GM18499 (cell line): ENCODE results near the gene ZMYND8.
"Not testable (repeated sequence)": the region's sequence is repeated elsewhere in the genome, so short reads cannot be mapped to it uniquely, and the experiment has no call there.

Source experiments
- ATAC-seq: cut with Tn5 transposase; IDR thresholded peaks from one replicate; pipeline ENCODE4 v1.9.1; 2021; ENCODE audit warnings: moderate number of reproducible peaks; ENCODE audit not compliant: insufficient read depth, unreplicated experiment

The ZMYND8 gene

DNA sequence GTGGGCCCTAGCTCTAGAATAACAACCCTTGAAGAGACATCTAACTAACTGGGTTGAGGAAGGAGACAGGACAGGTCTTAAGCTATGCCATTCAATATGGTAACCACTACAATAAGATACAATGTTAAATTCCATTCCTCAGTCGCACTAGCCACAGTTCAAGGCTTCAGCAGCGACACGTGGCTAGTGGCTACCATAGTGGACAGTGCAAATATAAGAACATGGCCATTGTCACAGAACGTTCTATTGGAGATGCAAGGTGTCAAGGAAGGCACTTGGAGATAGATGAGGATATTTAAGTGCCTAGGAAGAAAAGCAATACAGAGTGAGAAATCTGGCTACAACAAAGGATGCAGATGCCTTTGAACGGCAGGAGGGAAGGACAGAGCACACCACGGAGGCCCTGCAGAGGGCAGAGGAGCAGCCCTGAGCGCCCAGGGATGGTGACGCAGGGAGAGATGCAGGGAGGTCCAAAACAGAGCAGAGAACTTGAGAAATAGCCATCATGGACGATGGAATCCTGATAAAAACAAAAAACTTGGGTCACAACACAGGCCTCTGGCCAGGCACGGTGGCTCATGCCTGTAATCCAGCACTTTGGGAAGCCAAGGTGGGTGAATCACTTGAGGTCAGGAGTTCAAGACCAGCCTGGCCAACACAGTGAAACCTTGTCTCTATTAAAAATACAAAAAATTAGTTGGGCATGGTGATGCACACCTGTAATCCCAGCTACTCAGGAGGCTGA, 140.7 kb downstream of the ZMYND8 start:
- ATAC-seq = no peak

DNA sequence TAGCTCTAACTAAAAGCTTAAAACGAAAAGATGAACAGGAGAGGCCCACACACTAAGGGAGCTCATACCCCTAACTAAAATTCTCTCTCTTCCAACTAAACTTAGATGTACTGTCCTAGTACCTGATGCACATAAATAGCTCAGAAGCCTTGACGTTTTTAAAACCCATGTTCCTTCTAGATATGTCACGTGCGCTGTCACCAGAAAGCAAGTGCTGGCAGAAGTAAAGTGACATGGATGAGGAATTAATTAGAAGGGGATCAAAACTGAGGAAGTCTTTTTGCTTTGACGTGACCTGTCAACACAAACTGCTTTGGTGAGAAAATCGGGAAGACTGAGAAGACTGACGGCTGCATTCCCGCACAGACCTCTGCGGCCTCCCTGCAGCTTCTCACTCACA, 142.5 kb downstream of the ZMYND8 start:
- no peak for ATAC-seq

DNA sequence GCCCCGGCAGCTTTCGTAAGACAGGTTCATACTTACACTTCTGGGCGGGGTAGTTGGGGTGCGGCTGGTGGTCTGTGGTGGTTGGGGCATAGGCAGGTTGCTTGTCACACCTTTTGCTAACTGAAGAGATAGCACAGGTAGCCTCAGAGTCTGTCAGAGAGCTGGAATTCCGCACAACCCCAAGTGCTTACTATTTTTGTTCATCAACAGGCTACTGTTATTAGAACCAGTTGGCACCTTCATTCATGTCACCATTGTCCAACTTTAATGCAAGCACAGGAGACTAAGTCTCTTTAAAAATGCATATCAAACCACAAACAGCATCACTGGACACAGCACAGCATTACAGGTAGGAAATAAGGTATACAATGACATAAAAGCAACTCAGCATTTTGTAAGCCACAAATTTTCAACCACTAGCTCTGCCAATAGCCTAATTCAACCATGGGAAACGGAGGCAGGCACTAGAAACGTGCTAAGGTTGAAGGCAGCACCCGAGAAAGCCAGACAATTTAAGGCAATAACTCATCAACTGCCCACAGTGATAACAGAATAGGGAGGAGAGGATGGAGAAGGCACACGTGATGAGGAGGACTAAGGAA, 143.8 kb downstream of the ZMYND8 start:
- ATAC-seq = no peak

DNA sequence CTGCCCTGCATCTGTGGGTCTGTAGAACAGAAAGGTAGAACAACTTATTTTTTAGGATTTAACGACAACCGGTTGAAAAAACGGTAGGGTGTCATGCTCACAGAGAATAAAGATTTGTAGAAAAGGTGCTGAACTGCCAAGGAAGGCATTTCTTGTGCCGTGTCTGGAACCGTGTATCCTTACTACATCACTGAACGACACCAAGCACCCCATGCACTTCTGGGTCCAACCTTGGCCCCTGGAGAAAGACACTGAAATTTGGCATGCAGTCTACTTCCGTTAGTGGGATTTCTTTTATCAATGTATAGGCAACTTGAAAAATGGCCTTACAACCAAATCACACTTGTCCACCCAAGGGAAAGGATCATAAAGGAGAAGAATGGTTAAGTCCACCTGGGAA, 145.5 kb downstream of the ZMYND8 start:
- no peak for ATAC-seq

DNA sequence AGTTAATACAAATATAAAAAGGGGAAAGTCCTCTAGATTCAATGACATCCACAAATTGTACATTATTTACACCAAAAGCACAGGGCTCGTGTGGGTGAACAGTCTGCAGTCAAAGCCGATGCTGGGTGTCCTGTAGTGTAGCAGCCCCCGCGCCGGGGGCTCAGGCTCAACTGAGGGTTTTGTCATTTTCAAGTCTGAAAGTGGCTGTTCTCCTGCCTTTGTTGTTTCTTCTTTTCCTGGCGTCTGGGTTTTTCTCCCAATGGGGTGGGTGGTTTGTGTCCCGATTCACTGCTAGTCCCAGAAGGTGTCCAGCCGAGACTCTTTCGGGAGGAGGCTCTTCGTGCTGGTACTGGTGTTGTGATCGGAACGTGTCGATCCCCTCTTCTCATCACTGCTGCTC, 146.0 kb downstream of the ZMYND8 start:
- no peak for ATAC-seq

DNA sequence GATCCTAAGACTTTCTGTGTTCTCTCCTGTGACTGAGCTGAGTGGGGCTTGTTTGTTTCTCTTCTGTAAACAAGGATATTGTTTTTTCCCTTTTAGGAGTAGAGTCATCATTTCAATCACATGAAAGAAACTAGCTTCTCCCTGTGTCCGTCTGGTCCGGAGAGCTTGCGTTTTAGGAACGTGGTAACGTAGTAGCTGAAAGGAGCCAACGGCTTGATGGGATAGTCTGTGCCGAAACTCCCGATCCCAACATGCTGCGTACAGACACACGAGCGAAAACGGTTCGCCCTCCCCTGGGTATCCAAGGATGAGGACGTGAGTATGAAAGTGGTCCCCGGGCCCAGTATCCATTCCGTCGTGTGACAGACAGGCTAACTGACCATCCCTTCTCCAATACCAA, 146.5 kb downstream of the ZMYND8 start:
- no peak for ATAC-seq

DNA sequence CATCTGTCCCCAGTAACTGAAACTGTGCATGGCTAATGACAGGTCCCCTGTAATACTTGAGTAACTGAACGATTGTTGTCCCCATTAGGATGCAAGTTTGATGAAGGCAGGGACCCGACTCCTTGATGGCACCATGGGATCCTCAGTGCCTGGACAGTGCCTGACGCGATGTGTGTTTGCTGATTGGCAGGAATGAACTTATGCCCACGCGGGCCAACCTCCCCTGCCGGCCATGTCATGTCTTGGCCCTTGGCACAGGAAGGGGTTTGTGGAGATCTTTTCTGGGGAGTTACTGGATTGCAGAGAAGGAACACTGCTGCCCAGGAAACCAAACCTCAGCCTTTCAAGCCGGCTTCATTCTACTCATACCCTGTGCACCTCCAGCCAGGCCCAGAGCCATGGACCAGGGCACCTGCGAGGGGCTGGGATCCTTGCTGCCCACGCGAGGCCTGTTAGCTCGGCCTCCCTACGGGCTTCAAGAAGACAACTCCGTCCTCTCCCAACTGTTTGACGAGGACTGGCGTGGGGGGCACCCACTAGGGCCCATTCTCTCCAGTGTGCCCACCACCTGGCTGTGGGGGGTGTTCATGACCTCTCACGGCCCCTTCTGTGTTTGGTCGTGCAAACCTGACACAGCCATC, 147.8 kb downstream of the ZMYND8 start:
- no peak for ATAC-seq

DNA sequence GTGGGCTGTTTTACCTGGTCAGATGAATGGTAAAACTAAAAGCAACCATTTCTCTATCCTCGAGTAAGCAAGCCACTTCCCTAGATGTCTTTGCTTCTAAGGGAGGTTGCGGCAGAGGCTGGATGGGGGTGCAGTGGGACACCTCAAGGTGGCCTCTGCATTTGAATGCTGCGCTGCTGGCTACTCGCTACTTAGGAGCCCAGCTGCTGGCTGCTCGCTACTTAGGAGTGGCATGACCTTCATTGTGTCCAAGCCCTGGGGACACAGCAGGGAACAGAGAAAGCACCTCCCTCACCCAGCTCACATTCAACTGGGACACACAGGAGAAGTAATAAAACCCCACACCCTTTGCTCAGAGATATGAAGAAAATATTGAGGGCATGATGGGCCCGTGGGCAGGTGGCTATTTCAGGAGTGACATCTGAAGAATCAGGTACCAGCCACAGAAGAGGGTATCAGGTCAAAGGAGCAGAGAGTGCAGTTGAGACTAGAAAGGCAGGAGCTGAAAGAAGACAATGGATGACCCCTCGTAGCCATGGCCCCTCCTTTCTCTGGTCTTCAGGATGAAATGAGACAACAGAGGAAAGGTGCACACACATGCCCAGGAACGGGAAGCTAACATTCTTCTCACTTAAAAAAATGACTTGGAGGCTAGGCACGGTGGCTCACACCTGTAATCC, 149.4 kb downstream of the ZMYND8 start:
- ATAC-seq = no peak

DNA sequence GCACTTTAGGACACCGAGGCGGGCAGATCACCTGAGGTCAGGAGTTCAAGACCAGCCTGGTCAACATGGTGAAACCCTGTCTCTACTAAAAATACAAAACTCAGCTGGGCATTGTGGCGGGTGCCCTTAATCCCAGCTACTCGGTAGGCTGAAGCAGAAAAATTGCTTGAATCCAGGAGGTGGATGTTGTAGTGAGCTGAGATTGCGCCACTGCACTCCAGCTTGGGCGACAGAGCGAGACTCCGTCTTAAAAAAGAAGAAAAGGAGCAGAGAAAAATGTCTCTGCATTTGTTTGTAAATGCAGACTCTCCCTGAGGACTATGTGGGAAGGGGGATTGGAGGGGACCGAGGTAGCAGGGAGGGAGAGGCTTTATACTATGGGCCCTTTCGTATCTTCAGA, 149.9 kb downstream of the ZMYND8 start:
- ATAC-seq = not testable (repeated sequence)

DNA sequence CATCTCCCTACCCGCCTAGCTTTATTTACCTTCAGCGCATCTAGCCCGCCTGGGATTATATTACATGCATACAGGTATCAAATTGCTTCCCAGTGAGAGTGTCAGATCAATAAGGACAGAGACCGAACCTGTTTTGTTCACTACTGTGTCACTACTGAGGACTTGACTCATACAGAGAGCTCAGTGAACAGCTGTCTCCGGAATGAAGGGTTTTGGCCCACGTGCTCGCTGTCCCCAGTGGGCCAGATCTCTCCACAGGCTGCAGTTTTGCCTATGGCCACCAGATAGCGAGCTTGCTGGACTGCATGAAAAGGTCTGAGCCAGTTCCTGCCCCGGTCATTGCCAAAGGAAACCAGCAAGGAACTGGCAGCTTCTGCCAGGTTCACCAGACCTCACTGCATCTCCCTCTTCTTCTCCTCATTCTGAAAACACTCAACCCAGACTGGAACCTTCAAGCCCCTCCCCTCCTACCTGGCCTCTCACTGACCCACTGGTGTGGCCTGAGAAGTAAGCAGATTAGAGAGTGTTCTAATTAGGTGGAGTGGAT, 150.8 kb downstream of the ZMYND8 start:
- ATAC-seq = no peak

DNA sequence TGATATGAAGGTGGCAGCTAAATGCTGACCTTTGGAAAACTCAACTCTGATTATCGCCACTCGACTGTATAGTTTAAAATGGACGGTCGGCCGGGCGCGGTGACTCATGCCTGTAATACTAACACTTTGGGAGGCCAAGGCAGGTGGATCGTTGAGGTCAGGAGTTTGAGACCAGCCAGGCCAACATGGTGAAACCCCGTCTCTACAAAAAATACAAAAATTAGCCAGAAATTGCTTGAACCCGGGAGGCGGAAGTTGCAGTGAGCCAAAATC, 151.7 kb downstream of the ZMYND8 start:
- not testable (repeated sequence) for ATAC-seq

DNA sequence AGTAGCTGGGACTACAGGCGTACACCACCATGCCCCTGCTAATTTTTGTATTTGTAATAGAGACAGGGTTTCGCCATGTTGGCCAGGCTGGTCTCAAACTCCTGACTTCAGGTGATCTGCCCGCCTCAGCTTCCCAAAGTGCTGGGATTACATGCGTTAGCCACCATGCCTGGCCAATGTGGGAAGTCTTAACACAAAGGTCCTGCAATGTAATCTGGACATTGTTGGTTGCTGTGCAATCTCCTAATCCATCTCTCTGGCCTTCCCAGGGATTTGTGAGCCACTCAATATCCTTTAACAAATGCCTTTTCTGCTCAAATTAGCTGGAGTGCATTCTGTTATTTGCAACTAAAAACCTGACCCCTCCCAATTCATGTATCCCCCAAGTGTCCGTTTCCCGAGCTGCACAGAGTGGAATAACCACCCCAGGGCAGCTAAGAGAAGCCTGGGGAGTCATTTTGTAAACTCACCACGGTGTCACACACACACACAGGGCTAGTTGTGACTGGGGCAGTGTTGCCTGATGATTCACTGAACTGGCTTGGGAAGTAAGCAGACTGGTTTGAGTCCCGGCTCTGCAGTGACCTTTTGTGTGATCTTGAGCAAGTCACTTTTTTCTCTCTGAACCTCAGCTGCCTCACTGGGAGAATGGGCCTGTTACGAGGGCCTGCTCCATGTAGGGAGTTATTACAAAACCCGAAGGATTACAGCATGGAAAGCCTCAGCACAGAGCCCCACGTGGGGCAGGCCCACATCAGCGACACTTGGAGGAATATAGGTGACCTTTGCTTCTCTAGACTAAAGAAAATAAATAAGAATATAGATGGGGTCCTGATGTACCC, 152.3 kb downstream of the ZMYND8 start:
- ATAC-seq = no peak

DNA sequence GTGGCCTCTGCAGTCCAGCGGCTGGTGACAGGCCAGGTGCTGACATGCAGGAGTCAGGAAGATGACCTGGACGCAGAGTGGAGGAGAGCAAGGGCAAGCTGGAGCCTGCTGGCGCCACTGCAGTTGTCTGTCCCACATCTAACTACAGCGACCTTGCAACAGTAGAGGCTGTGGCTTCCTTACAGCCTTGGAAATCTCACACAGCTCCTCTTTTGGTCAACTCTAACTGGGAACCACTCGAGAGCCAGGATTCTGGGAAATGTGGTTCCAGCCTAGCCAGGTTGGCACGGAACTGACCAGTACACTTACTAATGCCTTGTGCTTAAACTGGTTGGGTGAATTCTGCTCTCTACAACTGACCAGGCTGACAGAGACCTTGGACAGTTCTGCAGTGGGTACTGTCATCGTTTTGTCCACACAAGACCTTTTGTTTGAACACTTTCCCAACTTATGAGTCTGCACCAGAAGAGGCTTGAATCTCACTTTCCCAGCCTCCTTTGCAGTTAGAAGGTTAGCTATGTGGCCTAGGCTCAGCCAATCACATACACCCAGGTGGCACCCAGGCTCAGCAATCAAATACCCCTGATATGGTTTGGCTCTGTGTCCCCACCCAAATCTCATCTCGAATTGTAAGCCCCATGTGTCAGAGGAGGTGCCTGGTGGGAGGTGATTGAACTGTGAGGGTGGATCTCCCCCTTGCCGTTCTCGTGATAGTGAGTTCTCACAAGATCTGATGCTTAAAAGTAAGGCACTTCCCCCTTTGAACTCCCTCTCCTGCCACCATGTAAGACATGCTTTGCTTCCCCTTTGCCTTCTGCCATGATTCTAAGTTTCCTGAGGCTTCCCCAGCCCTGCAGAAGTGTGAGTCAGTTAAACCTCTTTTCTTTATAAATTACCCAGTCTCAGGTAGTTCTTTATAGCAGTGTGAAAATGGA, 153.5 kb downstream of the ZMYND8 start:
- ATAC-seq = no peak

DNA sequence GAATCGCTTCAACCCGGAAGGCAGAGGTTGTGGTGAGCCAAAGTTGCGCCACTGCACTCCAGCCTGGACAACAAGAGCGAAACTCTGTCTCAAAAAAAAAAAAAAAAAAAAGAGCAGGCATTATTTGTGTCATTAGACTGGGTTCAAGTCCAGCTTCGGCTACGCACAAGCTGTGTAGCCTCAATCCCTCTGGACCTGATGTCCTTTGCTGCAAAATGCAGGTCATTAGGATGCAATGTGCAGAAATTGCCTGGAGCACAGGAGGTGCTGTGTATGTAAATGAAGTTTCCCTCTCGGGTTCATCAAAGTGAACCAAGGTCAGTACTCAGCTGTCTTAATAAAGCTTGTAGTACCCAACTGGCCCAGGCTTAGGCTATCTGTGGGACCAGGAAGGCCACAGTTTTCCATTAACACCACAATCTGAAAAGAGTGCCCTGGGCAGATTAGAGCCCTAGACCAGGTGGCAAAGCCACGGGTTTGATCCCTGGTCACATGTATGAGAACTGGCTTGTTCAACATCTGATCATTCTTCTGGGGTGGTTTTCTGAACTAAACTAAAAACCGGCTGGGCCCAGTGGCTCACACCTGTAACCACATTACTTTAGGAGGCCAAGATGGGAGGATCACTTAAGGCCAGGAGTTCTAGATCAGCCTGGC, 155.3 kb downstream of the ZMYND8 start:
- ATAC-seq = no peak

DNA sequence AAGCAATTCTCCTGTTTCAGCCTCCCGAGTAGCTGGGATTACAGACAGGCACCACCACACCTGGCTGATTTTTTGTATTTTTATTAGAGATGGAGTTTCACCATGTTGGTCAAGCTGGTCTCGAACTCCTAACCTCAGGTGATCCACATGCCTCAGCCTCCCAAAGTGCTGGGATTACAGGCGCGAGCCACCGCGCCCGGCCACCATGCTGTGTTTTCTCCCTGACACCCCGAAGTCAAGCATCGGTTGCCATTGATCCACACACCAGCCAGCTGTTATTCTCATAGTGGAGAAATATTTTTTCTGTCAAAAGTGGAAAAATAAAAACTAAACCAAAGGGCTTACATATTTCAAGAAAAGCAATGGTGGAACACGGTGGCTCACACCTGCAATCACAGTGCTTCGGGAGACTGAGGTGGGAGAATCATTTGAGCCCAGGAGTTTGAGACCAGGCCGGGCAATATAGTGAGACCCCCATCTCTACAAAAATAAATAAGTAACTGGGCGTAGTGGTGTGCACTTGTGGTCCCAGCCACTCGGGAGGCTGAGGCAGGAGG, 157.4 kb downstream of the ZMYND8 start:
- ATAC-seq = no peak

DNA sequence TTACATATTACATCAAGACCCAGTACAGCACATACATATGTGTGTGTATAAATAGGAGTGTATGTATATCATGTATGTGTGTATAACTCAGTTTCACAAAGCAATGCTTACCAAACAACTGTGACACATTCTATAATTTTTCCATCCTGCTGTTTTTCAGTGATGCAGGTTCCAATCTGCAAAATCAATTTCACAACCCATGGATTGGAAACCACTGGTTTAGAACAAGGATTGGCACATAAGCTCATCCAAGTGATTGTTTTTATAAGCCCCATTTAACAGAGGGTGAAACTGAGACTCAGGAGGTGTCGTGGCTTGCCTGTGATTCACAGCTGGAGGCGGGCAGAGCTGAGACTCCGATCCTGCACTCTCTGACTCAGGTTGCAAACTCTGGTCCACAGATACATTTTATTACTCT, 158.2 kb downstream of the ZMYND8 start:
- ATAC-seq = no peak

DNA sequence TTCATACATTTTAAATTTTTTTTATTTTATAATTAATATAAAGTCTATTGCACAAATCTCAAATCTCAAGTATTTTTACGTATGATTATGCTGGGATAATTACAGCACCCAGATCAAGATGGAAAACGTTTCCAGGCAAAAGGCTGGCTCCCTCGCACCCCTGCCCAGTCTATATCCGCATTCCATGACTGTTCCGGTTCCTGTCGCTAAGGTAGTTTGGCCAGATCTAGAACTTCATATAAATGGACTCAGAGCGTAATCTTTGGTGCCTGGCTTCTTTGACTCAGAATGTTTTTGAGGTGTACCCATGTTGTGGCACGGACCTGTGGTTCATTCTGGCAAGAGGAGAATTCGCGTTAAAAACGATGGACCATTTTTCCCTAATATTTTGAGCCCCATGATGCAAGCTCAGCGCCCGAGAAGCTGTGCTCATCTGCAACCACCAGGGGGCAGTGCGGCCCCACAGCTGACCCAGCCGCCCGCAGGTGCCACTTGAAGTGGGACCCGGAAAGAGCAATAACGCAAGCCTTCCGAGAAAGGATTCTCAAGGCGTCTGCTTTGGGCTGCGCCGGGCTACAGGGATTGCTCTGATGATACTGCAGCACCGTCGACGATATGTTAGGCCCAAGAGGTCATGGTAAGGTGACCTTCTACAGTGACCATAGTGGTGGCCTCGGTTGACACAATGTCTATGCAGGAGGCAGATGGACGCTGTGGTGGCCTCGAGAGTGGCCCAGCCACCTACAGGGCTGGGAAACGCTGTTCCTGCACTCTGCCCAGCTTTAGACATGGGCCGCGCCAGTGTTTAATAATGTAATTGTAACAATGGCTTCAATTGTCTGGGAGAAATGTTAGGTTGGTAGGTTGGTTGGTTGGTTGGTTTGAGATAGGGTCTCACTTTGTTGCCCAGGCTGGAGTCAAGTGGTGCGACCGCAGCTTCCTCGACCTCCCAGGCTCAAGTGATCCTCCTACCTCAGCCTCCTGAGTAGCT, 160.1 kb downstream of the ZMYND8 start:
- ATAC-seq = no peak
